HG02852 (cell line): ENCODE results near the gene RCSD1.

ENCODE experiments used
- ATAC-seq: cut with Tn5 transposase; IDR thresholded peaks from one replicate; pipeline ENCODE4 v1.9.1; 2021; ENCODE audit warnings: mild to moderate bottlenecking, moderate library complexity; ENCODE audit not compliant: unreplicated experiment

Gene RCSD1

DNA sequence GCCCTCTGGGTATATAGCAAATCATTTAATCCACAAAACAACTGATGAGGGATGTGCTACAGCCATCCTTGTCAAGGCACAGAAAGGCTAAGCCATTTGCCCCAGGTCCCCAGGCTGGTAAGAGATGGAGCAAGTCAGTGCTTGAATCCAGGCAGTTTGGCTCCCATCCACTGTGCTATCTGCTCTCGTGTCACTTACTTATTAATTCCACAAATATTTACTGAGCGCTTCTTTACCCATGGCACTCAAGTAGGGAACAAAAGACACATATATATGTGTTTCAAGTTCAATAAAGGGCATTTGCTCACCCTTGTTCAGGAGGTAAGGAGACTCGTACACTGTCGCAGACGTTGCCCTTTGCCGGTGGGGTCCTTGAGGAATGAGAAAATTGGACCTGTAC lies 53.2 kb downstream of the RCSD1 start:
- no peak for ATAC-seq

DNA sequence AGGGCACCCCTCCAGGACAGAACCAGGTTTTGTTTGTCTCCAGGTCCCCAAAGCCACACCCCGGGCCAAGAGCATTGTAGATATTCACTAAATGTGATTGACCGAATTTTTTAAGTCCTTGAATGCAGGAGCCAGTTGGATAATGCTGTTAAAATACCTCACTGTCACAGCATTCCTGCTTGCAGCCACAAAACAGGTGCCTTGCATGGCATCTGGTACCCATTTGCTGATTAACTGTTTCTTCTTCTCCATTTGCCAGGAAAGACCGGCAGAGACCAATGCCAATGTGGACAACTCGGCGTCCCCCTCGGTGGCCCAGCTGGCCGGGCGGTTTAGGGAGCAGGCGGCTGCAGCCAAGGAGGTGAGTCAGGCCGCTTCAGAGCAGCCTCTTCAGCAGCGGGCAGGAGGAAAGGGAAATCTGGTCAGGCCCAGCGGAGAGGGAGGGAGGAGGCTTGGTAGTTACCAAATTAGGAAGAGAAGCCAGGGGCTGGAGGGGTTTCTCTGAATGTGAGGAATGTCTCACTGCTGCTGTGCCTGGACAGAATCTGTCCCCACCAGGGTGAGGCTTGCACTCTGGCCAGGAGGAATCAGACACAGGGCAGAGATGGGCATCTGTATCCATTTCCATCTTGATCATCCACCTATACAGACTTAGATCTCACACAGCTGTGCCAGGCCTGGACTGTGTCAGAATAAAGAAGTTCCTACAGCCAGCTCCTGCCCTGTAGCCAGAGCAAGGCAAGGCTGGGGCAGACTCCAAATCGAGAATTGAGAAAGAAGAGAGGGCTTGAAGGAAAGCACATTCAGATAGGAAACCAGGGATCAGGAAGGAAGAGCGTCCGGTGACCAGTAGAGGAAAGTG lies 53.8 kb downstream of the RCSD1 start:
- ATAC-seq: no peak

DNA sequence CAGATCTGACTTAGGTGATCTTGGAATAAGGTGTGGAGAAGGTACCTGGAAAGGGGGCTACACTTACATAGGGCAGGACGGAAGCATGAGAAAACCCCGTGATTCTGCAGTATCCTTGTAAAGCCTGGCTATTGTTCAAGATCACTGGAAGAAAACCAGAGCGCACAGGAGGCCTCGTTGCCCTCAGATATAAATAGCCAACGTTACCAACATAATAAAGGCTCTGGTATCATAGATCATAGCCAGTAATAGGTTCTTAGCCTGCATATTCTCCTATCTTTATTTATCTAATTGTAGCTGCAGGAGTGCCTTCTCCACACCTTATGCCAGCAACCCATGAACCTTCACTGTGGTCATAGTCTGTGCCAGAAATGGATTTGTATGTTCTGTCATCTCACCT lies 55.8 kb downstream of the RCSD1 start:
- no peak for ATAC-seq

- peak; percentile 57 for ATAC-seq
Observed at GRCh38 chr1:167687919-167688519, 58.0 kb downstream of the RCSD1 start.

DNA sequence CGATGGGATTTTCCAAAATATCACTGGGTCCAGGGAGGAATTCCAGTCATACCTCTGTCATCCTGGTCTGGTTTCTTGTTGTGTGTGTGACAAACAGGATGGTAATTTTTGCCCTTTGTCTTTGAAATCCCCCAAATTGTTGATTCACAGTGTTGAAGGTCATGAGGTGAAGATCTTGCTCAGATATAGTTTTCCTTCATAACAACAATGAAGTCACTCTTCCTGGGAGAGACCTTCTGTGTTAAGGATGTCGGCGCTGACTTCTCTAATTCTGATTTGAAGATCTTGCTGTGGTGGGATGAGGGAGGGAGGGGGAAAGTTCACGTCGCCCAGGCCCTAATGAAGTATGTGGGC lies 59.5 kb downstream of the RCSD1 start:
- no peak for ATAC-seq

DNA sequence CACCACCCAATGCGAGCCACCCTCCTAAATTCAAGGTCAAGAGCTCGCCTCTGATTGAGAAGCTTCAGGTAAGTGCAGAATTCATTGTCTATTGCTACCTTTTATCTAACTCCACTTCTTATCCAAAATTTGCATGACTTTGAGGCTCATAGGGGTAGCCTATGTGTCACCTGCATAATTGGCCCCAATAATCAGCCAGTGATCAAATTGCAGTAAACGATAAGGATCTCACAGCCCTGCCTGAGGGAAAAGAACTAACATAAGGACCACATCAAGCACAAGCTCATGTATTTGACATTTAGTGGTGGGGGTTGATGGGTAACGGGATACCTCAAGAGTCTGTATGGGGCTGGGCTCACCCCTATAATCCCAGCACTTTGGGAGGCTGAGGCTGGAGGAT lies 60.0 kb downstream of the RCSD1 start:
- ATAC-seq: no peak

- no peak for ATAC-seq
Observed at GRCh38 chr1:167693425-167694045, 63.5 kb downstream of the RCSD1 start.

GRCh38 chr1:167694691-167695090 lies 64.7 kb downstream of the RCSD1 start:
- ATAC-seq: no peak

DNA sequence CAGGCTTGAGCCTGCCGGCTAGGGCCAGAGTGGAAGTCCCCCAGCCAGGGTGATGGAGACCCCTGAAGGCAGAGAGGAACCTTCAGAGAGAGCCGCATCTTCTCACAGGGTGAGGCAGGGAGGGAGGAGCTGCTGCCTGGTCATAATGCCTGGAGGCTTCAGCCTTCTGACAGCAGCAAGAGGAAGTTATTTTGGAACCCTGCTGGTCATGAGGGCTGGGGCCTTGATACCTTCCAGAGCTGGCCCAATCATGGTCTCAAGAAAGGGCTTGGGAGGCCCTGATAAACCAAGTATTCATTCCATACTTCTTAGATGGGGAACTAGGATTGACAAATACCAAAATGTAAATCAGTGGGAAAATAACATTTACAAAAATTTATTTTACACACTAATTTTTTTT lies 65.1 kb downstream of the RCSD1 start:
- ATAC-seq: no peak

DNA sequence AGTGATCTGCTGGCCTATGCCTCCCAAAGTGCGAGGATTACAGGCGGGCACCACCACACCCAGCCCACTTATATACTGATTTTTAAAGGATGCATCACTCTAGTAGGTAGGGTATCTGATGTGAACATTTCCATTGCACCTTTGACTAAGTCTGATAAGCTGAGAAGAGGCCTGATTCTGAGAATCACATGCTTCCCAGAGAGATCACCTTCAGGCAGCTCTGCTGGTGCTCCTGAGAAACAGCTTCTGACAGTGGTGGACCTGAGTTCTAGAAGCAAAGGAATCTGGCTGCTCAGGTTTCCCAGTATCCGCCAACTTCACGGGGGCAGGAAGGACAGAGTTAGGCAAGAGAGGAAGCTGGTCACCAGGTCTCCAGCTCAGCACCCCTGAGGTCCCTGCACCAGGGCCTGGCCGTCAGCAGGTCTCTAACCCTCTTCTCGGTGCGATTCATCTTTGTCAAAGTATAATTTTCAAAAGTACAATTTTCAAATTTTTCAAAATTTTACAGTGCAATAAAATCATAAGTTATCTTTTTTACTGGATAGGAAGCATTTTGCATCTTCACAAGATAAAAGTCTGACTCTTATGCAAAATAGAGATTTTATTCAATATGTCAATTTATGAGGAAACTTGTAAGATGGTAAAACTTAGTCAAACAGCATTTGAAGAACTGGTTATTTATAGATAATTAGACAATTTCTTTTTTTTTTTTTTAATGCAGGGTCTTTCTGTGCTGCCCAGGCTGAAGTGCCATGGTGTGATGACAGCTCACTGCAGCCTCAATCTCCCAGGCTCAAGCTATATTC lies 65.9 kb downstream of the RCSD1 start:
- no peak for ATAC-seq

DNA sequence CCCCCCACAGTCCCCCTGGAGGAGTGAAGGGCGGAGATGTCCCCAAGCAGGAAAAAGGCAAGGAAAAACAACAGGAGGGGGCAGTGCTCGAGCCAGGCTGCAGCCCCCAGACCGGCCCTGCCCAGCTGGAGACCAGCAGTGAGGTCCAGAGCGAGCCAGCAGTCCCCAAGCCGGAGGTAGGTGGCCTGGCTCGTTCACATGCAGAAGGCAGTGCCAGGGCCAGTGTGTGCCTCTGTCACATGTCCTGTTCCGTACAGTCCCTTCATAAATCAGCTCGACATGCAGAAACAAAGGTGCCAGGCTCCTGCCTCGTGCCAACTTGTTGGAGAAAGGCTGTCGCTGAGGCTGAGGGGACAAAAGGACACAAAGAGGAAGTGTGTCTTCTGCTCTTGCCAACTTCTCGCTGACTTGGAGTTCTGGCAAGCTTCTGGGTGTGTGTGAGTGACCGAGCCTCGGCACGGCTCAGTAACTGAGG lies 67.7 kb downstream of the RCSD1 start:
- ATAC-seq: no peak

- no peak for ATAC-seq
Observed at GRCh38 chr1:167698313-167698712, 68.3 kb downstream of the RCSD1 start.

GRCh38 chr1:167701510-167701909 lies 71.5 kb downstream of the RCSD1 start:
- no peak for ATAC-seq

GRCh38 chr1:167703557-167703956 lies 73.5 kb downstream of the RCSD1 start:
- no peak for ATAC-seq

DNA sequence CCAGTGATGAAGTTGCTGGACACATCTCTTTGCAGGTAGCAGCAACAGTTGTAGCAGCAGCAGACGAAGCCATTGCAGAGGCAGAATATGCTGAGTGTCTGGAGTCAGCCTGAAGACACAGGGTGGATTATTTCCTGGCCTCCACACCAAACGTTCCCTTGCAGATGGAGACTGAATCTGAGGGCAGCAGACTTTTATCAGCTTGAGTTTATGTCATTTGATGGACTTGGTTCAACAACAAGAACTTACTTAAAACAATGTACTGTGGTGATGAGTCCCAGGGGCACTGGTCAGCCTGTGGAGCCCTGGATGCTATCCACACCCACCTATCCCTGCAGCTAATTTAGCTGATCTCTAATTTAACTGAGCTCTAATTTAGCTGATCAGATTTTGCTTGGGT lies 74.7 kb downstream of the RCSD1 start:
- ATAC-seq: no peak

GRCh38 chr1:167705250-167705649 lies 75.2 kb downstream of the RCSD1 start:
- ATAC-seq: no peak

GRCh38 chr1:167706363-167706762 lies 76.3 kb downstream of the RCSD1 start:
- ATAC-seq: no peak

- ATAC-seq: peak; percentile 58
Observed at GRCh38 chr1:167706931-167707877, 77.2 kb downstream of the RCSD1 start.

GRCh38 chr1:167707942-167708341 lies 77.9 kb downstream of the RCSD1 start:
- no peak for ATAC-seq

- ATAC-seq: peak; percentile 49
Observed at GRCh38 chr1:167708940-167709389, 78.9 kb downstream of the RCSD1 start.
